KBM-7 (cell line): ENCODE data around the gene FARP1.

ENCODE experiments used
- DNase-seq: peaks from one replicate; pipeline ENCODE4 v3.0.0-alpha.2; 2015
- in situ Hi-C: fragments of 300-500 bp; cut with MboI; formaldehyde crosslinking; loops from 2 replicates; pipeline ENCODE4 v1.14.3; 2020; ENCODE audit warnings: low sequenced_read_pairs, low pct_unique_long_range_greater_than_20kb, mixed read lengths

Gene FARP1

DNA sequence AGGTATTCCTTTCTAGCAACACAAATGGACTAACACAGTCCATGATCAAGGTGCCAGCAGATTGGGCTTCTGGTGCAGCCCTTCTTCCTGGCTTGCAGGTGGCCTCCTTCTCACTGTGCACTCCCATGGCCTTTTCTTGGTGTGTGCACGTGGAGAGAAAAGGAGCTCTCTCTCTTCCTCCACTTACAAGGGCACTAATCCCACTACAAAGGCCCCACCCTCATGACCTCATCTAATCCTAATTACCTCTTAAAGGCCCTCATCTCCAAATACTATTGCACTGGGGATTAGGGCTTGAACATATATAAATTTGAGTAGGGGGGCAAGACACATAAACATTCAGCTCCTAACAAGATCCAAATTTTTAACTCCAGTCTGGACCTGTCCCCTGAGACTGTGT is 19.7 kb upstream of the FARP1 start:
- DNase-seq: no peak
- in situ Hi-C loops: no loop called here

DNA sequence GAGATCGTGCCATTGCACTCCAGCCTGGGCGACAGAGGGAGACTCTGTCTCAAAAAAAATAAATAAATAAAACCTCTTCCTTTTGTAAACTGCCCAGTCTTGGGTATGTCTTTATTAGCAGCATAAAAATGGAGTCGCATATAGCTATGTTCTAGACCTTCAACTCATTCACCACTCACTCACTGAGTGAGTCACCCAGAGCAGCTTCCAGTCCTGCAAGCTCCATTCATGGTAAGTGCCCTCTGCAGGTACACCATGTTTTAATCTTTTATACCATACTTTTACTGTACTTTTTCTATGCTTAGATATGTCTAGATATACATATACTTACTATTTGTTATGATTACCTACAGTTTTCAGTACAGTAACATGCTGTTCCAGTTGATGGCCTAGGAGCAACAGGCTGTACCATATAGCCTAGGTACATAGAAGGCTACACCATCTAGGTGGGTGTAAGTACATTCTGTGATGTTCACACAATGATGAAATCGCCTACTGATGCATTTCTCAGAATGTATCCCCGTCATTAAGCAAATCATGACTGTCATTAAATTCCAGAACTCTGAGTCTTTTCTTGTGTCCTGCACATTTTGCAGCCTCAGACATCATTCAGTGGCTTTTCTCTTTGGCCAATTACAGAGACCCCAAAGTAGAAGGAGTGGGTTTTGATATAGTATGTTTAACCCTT is 13.7 kb upstream of the FARP1 start:
- DNase-seq: no peak
- in situ Hi-C loops: no loop called here

DNA sequence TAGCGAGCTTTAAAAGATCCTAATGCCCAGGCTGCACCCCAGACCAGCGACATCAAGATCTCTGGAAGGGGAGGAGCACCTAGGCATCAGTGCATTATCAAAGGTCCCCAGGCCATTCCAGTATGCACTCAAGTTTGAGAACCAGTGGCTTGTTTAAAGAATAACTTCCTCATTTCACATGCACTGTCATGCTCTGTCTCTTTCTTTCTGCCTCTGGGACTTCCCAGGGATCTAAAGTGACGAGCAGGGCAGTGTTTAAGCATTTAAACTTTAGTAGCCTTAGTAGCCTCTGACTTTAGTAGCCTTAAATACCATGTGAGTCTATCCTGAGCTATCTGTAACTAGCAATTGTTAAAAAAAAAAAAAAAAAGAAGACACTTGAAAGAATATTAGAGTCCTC is 8.9 kb upstream of the FARP1 start:
- DNase-seq: peak; percentile 64
- in situ Hi-C loops: no loop called here

DNA sequence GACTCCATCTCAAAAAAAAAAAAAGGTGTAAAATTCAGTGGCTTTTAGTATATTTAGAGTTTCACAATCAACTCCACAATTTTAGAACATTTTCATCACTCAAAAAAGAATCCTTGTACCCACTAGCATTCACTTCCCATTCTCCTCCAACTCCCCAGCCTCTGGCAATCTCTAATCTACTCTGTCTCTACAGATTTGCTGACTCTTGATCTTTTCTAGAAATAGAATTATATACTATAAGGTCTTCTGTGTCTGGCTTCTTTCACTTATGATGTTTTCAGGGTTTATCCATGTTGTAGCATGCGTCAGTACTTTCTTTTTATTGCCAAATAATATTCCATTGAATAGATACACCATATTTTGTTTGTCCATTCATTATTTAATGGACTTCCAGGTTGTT is 8.0 kb upstream of the FARP1 start:
- DNase-seq: no peak
- in situ Hi-C loops: no loop called here

DNA sequence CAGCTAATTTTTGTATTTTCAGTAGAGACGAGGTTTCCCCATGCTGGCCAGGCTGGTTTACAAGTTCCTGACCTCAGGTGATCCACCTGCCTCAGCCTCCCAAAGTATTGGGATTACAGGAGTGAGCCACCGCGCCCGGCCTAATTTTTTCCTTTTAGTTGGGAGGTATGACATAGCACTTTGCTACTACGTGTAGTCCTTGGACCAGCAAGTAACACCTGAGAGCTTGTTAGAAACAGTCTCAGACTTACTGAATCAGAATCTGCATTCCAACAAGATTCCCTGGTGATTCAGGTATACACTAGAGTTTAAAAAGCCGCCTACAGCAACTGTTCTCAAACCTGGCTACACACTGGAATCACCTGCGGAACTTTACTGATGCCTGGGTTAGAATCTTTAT is 1.8 kb upstream of the FARP1 start:
- in situ Hi-C loops: no loop called here
- no peak for DNase-seq

DNA sequence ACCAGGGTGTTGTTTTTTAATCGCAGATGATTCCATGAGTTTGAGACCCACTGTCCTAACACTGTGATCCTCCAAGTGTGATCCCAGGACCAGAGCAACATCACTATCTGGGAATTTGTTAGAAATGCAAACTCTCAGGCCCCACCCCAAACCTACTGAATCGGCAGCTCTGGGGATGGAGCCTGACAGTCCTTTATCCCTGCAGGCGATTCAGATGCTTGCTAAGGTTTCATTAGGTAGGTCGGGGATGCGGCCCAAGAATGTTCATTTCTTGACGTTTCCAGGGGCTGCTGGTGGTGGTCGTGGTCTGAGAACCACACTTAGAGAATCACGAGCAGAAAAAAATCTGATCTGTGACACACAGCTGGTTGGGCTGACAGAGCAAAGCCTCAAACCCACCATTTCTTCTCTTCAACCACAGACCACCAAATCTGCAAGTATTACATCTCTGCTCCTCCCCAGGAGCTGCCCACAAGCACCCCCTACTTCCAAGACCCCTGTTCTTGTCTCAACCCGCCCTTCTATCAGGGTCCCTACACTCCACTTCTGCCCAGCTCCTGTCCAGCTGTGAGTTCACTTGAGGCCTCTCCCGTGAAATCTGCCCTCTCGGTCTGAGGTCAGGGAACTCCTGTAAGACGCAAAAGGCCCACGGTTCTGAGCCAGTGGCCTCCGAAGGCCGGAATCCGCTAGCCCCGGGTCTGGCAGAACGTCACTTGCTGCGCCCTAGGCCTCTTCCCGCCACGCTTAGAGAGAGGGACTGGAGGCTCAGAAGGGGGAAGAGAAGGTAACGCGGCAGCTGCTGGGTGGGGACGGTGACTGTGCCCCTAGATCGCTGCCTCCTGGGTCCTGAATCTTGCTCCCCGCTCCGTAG is 1.1 kb upstream of the FARP1 start:
- in situ Hi-C loops: no loop called here
- peak; percentile 12 for DNase-seq

DNA sequence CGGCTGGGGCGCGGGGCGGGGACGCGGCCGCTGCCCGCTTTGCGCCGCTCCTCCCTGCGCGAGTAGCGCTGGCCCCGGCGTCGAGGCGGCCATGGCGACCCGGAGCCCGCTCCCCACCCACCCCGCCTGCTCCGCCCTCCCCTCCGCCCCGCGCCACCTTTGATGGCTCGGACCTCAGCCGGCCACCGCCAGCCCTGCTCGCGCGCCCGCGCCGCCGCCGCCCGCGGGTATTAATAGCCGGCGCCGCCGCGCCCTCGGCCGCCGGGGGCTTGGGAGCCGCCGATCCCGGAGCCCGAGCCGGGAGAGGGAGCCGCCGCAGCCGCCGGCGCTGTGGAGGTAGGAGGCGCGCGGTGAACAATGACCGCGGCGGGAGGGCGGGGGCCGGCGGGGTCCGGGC is 261 bp downstream of the FARP1 start:
- DNase-seq: no peak
- in situ Hi-C loops: no loop called here

DNA sequence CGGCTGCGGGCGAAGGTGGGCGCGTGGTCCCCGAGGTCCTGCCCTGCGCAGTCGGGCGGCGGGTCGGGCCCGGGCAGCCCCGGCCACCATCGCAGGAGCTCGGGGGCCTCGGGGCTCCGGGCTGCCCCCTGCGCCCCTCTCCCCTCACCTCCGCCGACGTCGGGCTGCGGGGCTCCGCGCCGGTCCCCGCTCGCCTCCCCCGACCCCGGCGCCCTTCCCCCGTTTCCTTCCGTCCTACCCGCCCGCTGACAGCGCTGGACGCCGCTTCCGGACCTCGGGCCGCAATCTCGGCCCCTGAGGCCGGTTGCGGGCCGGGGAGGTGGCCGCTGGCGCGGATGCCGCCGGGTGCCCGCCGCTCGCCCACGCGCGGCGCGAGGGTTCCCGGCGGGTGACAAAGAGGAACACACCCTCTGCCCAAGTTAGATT is 720 bp downstream of the FARP1 start:
- no peak for DNase-seq

DNA sequence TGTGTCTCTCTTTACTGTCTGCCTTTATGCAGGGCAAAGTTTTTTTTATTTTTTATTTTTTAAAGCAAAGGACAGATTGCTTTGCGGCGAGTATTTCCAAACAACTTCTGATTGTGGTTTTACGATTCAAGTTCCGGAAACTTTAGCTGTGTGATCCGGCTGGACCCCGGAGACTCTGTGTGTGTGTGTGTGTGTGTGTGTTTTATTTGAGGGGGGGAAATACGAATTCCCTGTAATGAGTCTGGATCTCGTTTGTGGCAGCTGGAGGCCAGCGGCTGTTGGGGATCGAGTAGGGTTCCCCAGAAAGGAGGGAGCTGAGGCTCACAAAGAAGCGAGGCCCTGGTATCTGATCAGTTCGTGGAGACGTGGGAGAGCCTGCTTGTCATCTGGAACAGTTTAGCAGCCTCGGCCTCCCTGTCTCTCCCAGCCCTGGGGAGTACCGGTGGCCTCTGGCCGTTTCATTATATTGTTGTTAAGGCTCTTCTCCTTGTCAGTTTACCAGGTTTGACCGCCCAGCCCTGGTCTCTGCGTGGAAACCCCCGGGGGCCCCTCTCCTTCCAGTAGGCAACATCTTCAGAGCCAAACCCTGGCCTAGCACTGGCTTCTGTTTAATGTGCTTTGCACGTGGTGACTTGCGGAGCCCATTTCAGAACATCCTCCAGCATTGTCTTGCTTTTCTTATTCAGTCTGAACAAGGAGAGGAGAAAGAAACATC is 1.3 kb downstream of the FARP1 start:
- peak; percentile 26 for DNase-seq
- in situ Hi-C loops: no loop called here

More for the DNA sequence above, 720 bp downstream of the FARP1 start:
- in situ Hi-C loops: no loop called here

DNA sequence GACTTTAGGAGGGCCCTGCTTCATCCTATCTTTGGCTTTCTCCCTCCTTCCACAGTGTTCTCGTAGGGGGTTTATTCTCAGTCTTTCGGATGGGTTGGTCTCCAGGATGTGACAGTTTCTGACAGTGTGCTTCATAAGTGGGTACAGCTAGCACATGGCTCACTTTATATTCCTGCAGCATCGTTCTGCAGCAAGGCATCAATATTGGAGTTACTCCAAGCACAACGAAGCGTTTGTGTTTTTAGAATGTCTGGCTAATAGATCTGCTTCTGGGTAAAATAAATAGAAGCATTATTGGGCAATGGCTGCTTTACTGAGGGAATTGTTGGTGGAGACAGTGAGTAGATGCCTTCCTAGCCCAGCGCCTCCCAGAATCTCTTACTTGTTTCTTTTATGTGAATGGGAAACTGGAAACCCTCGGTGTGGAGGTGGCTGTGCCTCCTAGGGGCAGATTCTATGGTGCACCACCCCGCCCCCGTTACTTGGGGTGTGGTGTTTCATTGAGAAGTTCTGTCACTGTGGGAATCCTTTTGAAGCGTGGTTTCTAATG is 2.0 kb downstream of the FARP1 start:
- DNase-seq: peak; percentile 61

DNA sequence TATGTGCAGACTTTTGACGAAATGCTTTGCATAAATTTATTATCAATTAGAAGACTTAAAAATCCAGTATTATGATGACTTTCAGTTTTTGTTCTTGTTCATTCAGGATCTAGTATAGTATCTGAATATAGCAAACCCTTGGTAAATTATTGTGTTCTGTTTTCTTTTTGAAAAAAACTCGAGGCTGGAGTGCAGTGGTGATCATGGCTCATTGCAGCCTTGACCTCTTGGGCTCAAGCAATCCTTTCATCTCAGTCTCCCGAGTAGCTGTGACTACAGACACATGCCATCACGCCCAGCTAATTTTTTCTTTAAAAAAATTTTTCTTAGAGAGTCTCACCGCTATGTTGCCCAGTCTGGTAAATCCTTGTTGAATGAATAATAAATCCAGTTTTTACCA is 4.6 kb downstream of the FARP1 start:
- DNase-seq: no peak
- in situ Hi-C loops: no loop called here

More for the DNA sequence above, 2.0 kb downstream of the FARP1 start:
- in situ Hi-C loops: no loop called here

DNA sequence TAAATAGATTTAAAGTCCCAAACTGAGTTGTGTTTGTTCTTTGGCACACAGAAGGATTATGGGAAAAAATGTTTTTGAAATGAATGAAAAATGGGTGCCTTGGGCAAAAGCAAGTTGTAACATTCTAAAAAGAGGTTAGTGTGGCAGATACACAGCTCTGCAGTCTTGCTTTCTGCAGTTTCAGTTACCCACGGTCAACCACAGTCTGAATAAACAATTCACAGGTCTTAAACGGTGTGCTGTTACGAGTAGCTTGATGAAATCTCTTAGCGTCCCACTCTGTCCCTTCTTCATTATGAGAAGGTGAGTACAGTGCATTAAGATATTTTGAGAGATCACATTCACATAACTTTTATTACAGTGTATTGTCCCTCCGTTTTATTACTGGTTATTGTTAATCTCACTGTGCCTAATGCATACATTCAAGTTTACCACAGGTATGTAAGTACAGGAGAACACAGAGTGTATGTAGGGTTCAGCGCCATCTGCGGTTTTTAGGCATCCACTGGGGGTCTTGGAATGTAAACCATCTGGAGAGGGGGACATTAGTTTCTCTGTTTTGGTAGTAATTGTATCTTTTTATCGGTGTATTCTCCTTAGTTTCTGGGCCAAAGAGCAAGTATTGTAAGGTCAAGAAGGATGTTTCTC is 8.1 kb downstream of the FARP1 start:
- no peak for DNase-seq
- in situ Hi-C loops: no loop called here

DNA sequence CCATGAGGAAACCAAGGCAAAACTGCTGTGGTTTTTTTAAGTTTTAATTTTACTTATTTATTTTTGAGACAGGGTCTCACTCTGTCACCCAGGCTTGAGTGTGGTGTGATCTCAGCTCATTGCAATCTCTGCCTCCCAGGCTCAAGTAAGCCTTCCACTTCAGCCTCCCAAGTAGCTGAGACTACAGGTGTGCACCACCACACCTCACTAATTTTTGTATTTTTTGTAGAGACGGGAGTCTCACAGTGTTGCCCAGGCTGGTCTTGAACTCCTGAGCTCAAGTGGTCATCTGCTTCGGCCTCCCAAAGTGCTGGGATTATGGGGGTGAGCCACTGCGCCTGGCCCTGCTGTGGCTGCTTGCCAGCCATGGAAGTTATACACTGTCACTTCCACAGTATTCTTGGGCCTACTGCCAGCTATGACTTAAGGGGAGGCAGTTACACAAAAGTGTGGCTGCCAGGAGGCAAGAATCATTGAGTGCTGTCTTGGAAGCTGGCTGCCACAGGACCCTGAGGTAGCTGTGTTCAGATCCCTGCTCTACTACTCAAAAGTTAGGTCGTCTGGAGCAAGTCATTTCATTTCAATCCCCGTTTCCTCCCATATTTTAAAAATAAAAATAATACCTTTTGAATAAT is 12.7 kb downstream of the FARP1 start:
- in situ Hi-C loops: no loop called here
- no peak for DNase-seq

DNA sequence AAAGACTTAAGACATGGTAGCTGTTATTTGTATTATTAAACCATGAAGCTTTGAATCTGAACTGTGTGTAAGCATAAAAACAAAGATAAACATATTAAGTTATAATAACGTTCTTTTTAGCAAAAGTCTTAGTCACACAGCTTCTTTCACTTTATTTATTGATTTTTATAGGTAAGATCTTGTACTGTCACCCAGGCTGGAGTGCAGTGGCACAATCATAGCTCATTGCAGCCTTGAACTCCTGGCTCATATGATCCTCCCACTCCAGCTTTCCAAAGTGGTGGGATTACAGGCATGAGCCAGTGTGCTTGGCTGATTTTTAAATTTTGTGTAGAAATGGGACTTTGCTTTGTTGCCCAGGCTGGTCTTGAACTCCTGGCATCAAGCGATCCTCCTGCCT is 13.4 kb downstream of the FARP1 start:
- DNase-seq: no peak
- in situ Hi-C loops: no loop called here

DNA sequence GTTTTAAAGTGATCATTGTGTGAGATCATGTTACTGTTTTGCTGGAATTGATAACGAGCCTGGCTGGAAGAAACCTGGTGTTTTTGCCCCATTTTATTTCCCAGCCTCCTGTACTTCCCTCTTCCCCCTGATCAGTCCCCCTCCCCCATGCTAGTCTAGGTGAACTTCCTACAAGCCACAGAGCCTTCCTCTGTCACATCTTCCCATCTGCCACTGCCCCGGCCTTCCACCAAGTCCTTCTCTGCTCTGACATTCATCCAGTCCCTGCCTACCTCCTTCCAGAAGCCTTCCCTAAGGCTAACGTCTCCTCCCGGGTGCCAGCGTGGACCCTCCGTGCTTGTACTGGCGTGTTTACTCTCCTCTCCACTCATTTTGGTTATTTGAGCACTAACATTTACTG is 14.3 kb downstream of the FARP1 start:
- in situ Hi-C loops: no loop called here

DNA sequence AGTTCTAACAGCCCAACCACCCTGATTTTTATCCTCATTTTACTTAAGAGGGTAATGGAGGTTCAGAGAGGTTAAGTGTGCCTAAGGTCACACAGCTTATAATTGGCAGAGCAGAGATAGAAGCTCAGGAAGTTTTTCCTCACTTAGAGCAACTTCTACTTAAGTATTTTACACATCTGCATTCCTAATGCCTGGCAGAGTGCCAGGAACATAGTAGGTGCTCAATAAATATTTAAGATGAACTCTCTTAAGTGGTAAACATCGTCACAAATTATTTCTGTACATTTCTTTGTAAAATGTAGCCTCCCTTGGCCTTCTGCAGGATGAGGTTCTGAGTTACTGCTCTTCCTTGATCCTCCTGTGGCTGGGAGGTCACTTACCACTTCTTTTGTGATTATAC is 14.7 kb downstream of the FARP1 start:
- in situ Hi-C loops: no loop called here
- DNase-seq: no peak

More for the DNA sequence above, 14.3 kb downstream of the FARP1 start:
- DNase-seq: peak; percentile 32

DNA sequence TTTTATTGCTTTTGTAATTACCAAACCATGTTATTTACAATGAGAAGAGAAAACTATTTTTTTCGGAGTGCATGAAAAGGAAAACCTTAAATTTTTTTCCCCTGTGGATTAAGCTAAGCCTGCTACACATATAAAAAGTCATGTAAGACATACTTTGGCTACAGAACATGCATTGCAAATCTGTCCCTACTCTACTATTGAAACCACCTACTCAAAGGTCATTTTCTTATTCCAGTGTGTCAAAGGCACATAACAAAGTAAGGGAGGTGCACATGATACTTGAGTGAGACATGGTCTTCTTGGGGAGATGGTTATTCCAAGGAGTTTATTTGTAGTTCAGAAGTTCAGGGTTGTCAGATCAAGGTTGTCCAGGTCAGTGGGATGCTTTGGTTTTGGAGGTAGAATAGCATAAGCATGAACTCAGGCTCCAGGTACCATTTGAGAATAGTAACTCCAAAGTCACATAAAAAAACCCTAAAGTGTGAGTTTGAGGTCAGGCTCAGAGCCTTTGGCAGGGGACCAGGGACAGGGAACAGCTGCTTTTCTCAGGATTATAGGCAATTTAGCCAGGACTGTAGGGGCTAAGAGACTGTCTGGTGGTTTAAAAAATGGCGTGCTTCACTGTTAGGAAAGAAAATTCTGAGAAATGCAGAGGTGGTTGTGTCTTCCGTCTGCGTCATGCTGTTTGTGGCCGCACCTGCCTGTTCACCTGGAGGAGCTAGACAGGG is 15.4 kb downstream of the FARP1 start:
- in situ Hi-C loops: no loop called here
- no peak for DNase-seq

DNA sequence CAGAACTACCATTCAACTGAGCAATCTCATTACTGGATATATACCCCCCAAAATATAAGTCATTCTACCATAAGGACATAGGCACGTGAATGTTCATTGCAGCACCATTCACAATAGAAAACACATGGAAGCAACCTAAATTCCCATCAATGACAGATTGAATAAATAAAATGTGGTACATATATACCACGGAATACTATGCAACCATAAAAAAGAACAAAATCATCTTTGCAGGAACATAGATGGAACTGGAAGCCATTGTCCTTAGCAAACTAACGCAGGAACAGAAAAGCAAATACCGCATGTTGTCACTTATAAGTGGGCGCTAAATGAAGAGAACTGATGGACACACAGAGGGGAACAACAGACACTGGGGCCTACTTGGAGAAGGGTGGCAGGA is 20.0 kb downstream of the FARP1 start:
- in situ Hi-C loops: no loop called here
- DNase-seq: no peak
